Measurements from ENCODE around the gene ARRDC5. TPM values are rescaled to one million over a fixed set of nuclear protein-coding genes. Genes with fewer than 3 reads are reported as not detected.
A peak's percentile ranks its signal among the peaks of the same experiment; 100 is the strongest.

ARRDC5 gene
- total RNA-seq, 1 experiment from 2014 or later: not detected

DNA sequence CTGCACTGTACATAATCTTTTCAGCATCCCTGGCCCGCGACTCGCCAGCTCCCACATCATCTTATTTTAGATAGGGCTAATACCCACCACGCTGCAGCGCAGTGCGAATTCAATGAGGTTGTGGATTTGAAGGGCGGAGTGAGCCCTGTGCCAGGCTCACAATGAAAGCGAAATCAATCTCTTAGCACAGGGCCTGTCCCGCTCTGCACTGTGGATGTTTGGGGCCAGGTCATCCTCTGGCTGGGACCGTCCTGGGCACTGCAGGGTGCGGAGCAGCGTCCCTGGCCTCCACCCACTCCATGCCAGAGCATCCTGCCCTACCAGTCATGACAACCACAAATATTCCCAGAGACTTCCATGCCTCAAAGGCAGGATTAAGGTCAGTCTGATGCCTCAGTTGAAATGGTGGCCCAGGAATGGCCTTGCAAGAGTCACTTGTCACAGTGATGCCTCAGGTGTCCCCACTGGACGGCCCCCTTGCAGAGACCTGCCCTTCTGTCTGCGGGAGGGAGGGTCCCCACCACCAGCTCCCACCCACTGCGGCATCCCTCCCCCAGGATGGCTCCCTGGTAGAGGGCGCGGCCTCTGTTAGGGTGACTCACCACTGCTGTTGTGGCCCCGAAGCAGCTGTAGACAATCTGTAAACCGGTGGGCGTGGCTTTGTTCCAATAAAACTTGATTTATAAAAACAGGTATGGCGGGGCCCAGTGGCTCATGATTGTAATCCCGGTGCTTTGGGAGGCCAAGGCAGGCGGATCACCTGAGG, 12.2 kb upstream of the ARRDC5 start:
- DNase-seq: no peak
- H3T11ph ChIP-seq (ENCODE audit: low read length): no peak overlapping the region
- Mint-ChIP-seq H3K36me3 (ENCODE audit: insufficient read depth in 1 of 3, low read depth in 3 of 3) (peaks cover 17 to 75% (median 60%) of the 10 kb centered on the region in 3 experiments; a peak in 6 of 7 replicates), H3K9me3 (no peaks in the 10 kb centered on the region), H3K4me3 (no peak overlapping the region), H3K27me3 (ENCODE audit: low read depth) (no peaks in the 10 kb centered on the region), H3K27ac (0 out of 7 replicates have a peak overlapping the region, but pooled peaks of 1 of the 3 experiments have one; percentile 58), H3K4me1 (peaks cover 25 to 28% of the 10 kb centered on the region in 2 experiments)
- peaks cover 20% of the 10 kb centered on the region; the same call in 1 of the 2 replicates for H3K79me2 ChIP-seq (ENCODE audit: insufficient read depth, low read length)
- H4K5ac ChIP-seq (ENCODE audit: insufficient read length, low read depth, low read length): no peak overlapping the region
- H3K56ac ChIP-seq (ENCODE audit: insufficient read length, low read depth, low read length): no peak overlapping the region
- H3K23me2 ChIP-seq (ENCODE audit: insufficient read length, low read depth, low read length, poor library complexity, severe bottlenecking): peaks cover 7% of the 10 kb centered on the region
- no peak overlapping the region for H2BK12ac ChIP-seq (ENCODE audit: insufficient read length, low read depth, low read length)
- H3K14ac ChIP-seq (ENCODE audit: insufficient read depth, low read length): no peak overlapping the region; the same call in 1 of the 2 replicates
- H4K20me1 ChIP-seq (ENCODE audit: control insufficient read depth, insufficient read depth, insufficient read length): peaks cover 4% of the 10 kb centered on the region
- H3K4me2 ChIP-seq (ENCODE audit: insufficient read depth, insufficient read length, low read length): no peak overlapping the region
- no peak overlapping the region for H2AFZ ChIP-seq (ENCODE audit: low read length)
- no peak overlapping the region for H3K18ac ChIP-seq (ENCODE audit: insufficient read length, low read depth, low read length)
- no peak overlapping the region for H3K9ac ChIP-seq (ENCODE audit: extremely low read depth, insufficient read length, low read length)
- H2BK120ac ChIP-seq (ENCODE audit: low read depth, low read length, poor library complexity, severe bottlenecking): no peak overlapping the region
- no peaks in the 10 kb centered on the region; the same call in 1 of the 2 replicates for H3K4me1 ChIP-seq (ENCODE audit: insufficient read depth, low read length)
- H3K4ac ChIP-seq (ENCODE audit: low read depth, low read length): no peak overlapping the region
- H2BK20ac ChIP-seq (ENCODE audit: low read depth, low read length, poor library complexity, severe bottlenecking): no peak overlapping the region
- H3K79me1 ChIP-seq (ENCODE audit: insufficient read depth, low read depth, low read length, poor library complexity, severe bottlenecking): no peaks in the 10 kb centered on the region
- no peaks in the 10 kb centered on the region for H3K27me3 ChIP-seq (ENCODE audit: insufficient read depth, low read length)
- H2BK5ac ChIP-seq (ENCODE audit: insufficient read length, low read length): no peak overlapping the region
- no peak overlapping the region for H4K91ac ChIP-seq (ENCODE audit: insufficient read length, low read depth, low read length)
- no peak overlapping the region for H3K23ac ChIP-seq (ENCODE audit: insufficient read length, low read depth, low read length)
- no peak overlapping the region for H2AK5ac ChIP-seq (ENCODE audit: insufficient read length, low read length)
- H3K27ac ChIP-seq (ENCODE audit: insufficient read length, low read depth, low read length): no peak overlapping the region
- WGBS (ENCODE audit: extremely low coverage, insufficient read length, low lambda C conversion rate): no CpG with 5 or more reads among the region's 23 CpGs
- no peak overlapping the region for H4K8ac ChIP-seq (replicated peaks; ENCODE audit: insufficient read length, low read depth, low read length)
- TF ChIP-seq CTCF (conservative IDR thresholded peaks at IDR 0.05): no peak
- no peak overlapping the region for H2BK15ac ChIP-seq (ENCODE audit: low read depth, low read length)
- no peaks in the 10 kb centered on the region for H3K9me3 ChIP-seq (ENCODE audit: control insufficient read depth, low read depth, low read length)

Data from H9 (cell line).